ENCODE results near the gene DNAJC10.

GRCh38 chr2:182724656-182725055 lies 8.6 kb downstream of the DNAJC10 start:
- TF ChIP-seq CTCF (IDR thresholded peaks at IDR 0.05) (no peak), POLR2AphosphoS5 (IDR thresholded peaks at IDR 0.05; ENCODE audit: insufficient read depth in 1 of 2, low read depth in 1 of 2) (no peak), POLR2A (IDR thresholded peaks at IDR 0.05) (no peak)

Data from vagina (tissue), 2 donors.